ENCODE data around the gene ATG101.

The ATG101 gene

GRCh38 chr12:52069327-52070184 lies at the start of gene ATG101:
TSS of gene ATG101 (plus strand) at chr12:52069978. CDS start at chr12:52073651, 3,673 bp downstream.
- DNase-seq (ENCODE audit: low read depth): peak; percentile 95

GRCh38 chr12:52020539-52021336 lies 49.0 kb upstream of the ATG101 start:
- DNase-seq (ENCODE audit: low read depth): peak; percentile 61

- DNase-seq (ENCODE audit: low read depth): no peak
These were observed 47.0 kb upstream of the ATG101 start for GRCh38 chr12:52022841-52023181.

- DNase-seq (ENCODE audit: low read depth): peak; percentile 72
These were observed 46.4 kb upstream of the ATG101 start for GRCh38 chr12:52023182-52023975.

GRCh38 chr12:52023976-52024688 lies 45.6 kb upstream of the ATG101 start:
- no peak for DNase-seq (ENCODE audit: low read depth)

GRCh38 chr12:52024845-52025230 lies 44.9 kb upstream of the ATG101 start:
- DNase-seq (ENCODE audit: low read depth): no peak

GRCh38 chr12:52026263-52026662 lies 43.5 kb upstream of the ATG101 start:
- DNase-seq (ENCODE audit: low read depth): no peak

- no peak for DNase-seq (ENCODE audit: low read depth)
These were observed 42.5 kb upstream of the ATG101 start for GRCh38 chr12:52027085-52027843.

- peak; percentile 73 for DNase-seq (ENCODE audit: low read depth)
These were observed 40.1 kb upstream of the ATG101 start for GRCh38 chr12:52029685-52030084.

GRCh38 chr12:52032446-52032803 lies 37.4 kb upstream of the ATG101 start:
- DNase-seq (ENCODE audit: low read depth): peak; percentile 70

GRCh38 chr12:52032804-52033445 lies 36.9 kb upstream of the ATG101 start:
- DNase-seq (ENCODE audit: low read depth): peak; percentile 98

- DNase-seq (ENCODE audit: low read depth): no peak
These were observed 36.2 kb upstream of the ATG101 start for GRCh38 chr12:52033446-52034140.

GRCh38 chr12:52035190-52035589 lies 34.6 kb upstream of the ATG101 start:
- no peak for DNase-seq (ENCODE audit: low read depth)

- DNase-seq (ENCODE audit: low read depth): no peak
These were observed 33.9 kb upstream of the ATG101 start for GRCh38 chr12:52035926-52036325.

- peak; percentile 85 for DNase-seq (ENCODE audit: low read depth)
These were observed 33.1 kb upstream of the ATG101 start for GRCh38 chr12:52036587-52037171.

GRCh38 chr12:52037248-52037861 lies 32.4 kb upstream of the ATG101 start:
- DNase-seq (ENCODE audit: low read depth): peak; percentile 63

GRCh38 chr12:52038447-52038846 lies 31.3 kb upstream of the ATG101 start:
- DNase-seq (ENCODE audit: low read depth): peak; percentile 45

GRCh38 chr12:52041035-52041434 lies 28.7 kb upstream of the ATG101 start:
- no peak for DNase-seq (ENCODE audit: low read depth)

- peak; percentile 73 for DNase-seq (ENCODE audit: low read depth)
These were observed 28.1 kb upstream of the ATG101 start for GRCh38 chr12:52041695-52042123.
